Measurements from ENCODE around the gene TPR. TPM values are rescaled to one million over a fixed set of nuclear protein-coding genes. Genes with fewer than 3 reads are reported as not detected.

TPR gene
- total RNA-seq, 1 experiment from 2014 or later: 107 TPM

DNA sequence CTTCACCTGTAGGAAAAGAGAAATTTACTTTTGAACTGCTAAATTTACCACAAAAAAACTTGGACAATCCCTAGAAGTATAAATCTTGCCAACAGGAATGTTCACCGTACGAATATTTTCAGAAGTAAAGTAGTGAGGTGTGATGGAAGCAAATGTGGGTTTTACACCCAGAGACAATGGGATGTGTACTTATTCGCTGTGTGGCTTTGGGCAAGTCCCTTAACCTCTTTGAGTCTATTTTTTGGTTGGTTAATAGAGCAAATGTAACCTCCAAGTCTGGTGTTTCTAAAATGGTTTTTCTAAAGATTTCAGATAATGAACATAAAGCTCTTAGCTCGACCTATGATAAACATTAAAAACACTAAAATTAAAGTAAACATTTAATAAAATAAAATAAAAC lies 51.2 kb downstream of the TPR start:
- no peaks in the 10 kb centered on the region for H3K27me3 Mint-ChIP-seq (ENCODE audit: low read depth)
- H3K4me3 Mint-ChIP-seq: no peak overlapping the region
- WGBS (ENCODE audit: extremely low coverage, insufficient read length, low lambda C conversion rate): no CpG with 5 or more reads among the region's 4 CpGs
- Histone ChIP-seq H3K9me3 (ENCODE audit: control insufficient read depth, low read depth, low read length) (no peaks in the 10 kb centered on the region), H4K5ac (ENCODE audit: insufficient read length, low read depth, low read length) (no peak overlapping the region), H3K56ac (ENCODE audit: insufficient read length, low read depth, low read length) (no peak overlapping the region), H3K4me1 (ENCODE audit: insufficient read depth, low read length) (no peaks in the 10 kb centered on the region), H3K23ac (ENCODE audit: insufficient read length, low read depth, low read length) (no peak overlapping the region), H2BK120ac (ENCODE audit: low read depth, low read length, poor library complexity, severe bottlenecking) (no peak overlapping the region), H3K27ac (ENCODE audit: insufficient read length, low read depth, low read length) (no peak overlapping the region), H2BK20ac (ENCODE audit: low read depth, low read length, poor library complexity, severe bottlenecking) (no peak overlapping the region), H3T11ph (ENCODE audit: low read length) (no peak overlapping the region), H4K91ac (ENCODE audit: insufficient read length, low read depth, low read length) (no peak overlapping the region), H3K18ac (ENCODE audit: insufficient read length, low read depth, low read length) (no peak overlapping the region), H3K9ac (ENCODE audit: extremely low read depth, insufficient read length, low read length) (no peak overlapping the region), H3K23me2 (ENCODE audit: insufficient read length, low read depth, low read length, poor library complexity, severe bottlenecking) (no peaks in the 10 kb centered on the region), H2AFZ (ENCODE audit: low read length) (no peak overlapping the region), H3K79me2 (ENCODE audit: insufficient read depth, low read length) (no peaks in the 10 kb centered on the region), H3K14ac (ENCODE audit: insufficient read depth, low read length) (no peak overlapping the region), H2BK15ac (ENCODE audit: low read depth, low read length) (no peak overlapping the region), H3K4ac (ENCODE audit: low read depth, low read length) (no peak overlapping the region), H4K8ac (replicated peaks; ENCODE audit: insufficient read length, low read depth, low read length) (no peak overlapping the region), H2AK5ac (ENCODE audit: insufficient read length, low read length) (no peak overlapping the region), H3K4me2 (ENCODE audit: insufficient read depth, insufficient read length, low read length) (no peak overlapping the region), H2BK5ac (ENCODE audit: insufficient read length, low read length) (no peak overlapping the region), H3K27me3 (ENCODE audit: insufficient read depth, low read length) (no peaks in the 10 kb centered on the region), H3K79me1 (ENCODE audit: insufficient read depth, low read depth, low read length, poor library complexity, severe bottlenecking) (no peaks in the 10 kb centered on the region), H2BK12ac (ENCODE audit: insufficient read length, low read depth, low read length) (no peak overlapping the region), H4K20me1 (ENCODE audit: control insufficient read depth, insufficient read depth, insufficient read length) (no peaks in the 10 kb centered on the region)
- H3K4me1 Mint-ChIP-seq: peaks cover 4 to 9% of the 10 kb centered on the region in 2 experiments; a peak in 3 of 4 replicates
- no peaks in the 10 kb centered on the region for H3K9me3 Mint-ChIP-seq
- no peak for DNase-seq
- no peak overlapping the region for H3K27ac Mint-ChIP-seq
- TF ChIP-seq, protein P1, sequence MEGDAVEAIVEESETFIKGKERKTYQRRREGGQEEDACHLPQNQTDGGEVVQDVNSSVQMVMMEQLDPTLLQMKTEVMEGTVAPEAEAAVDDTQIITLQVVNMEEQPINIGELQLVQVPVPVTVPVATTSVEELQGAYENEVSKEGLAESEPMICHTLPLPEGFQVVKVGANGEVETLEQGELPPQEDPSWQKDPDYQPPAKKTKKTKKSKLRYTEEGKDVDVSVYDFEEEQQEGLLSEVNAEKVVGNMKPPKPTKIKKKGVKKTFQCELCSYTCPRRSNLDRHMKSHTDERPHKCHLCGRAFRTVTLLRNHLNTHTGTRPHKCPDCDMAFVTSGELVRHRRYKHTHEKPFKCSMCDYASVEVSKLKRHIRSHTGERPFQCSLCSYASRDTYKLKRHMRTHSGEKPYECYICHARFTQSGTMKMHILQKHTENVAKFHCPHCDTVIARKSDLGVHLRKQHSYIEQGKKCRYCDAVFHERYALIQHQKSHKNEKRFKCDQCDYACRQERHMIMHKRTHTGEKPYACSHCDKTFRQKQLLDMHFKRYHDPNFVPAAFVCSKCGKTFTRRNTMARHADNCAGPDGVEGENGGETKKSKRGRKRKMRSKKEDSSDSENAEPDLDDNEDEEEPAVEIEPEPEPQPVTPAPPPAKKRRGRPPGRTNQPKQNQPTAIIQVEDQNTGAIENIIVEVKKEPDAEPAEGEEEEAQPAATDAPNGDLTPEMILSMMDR (conservative IDR thresholded peaks at IDR 0.05): no peak
- H3K36me3 Mint-ChIP-seq (ENCODE audit: insufficient read depth in 1 of 3, low read depth in 3 of 3): peaks cover 34 to 76% (median 69%) of the 10 kb centered on the region in 3 experiments; a peak in 6 of 7 replicates
